CD4-positive, alpha-beta T cell (primary cell): ENCODE measurements around the gene RPL12. TPM values are rescaled to one million over a fixed set of nuclear protein-coding genes. Genes with fewer than 3 reads are reported as not detected.

ENCODE experiments used
- ATAC-seq: fragments of 200-7000 bp; cut with Tn5 transposase; one replicate; pipeline ENCODE4 v1.10.0; 2022; ENCODE audit warnings: mild to moderate bottlenecking; ENCODE audit not compliant: poor library complexity
- CTCF ChIA-PET: fragments of 350-600 bp; sonication (Branson Sonifier 250); formaldehyde crosslinking; loops from one replicate; lab custom pipeline; 2021; ENCODE audit warnings: antibody characterized with exemption, inconsistent platforms; lab: Charles Lee
- POLR2A ChIA-PET: fragments of 350-600 bp; sonication (Branson Sonifier 250); formaldehyde crosslinking; loops from one replicate; lab custom pipeline; 2021; ENCODE audit warnings: antibody characterized with exemption, inconsistent platforms; lab: Charles Lee
- DNase-seq, 14 experiments: peaks; one replicate each; pipeline ENCODE4 v3.0.0-alpha.2; 2013 to 2020; ENCODE audit warnings: mixed read lengths in 2 of 14
- H3K27ac ChIP-seq, 2 donors: one replicate each; pipeline versions ENCODE4 v1.5.1 to v1.7.0; 2013; ENCODE audit warnings: low read length in 2 of 2, low read depth in 1 of 2, mild to moderate bottlenecking in 1 of 2
- H3K27me3 ChIP-seq, 2 experiments: 1 replicate in 1 of 2; 2 replicates in 1 of 2; pipeline versions ENCODE4 v1.6.1 to v1.7.0; 2013; ENCODE audit warnings: low read length in 2 of 2, control low read depth in 1 of 2, mild to moderate bottlenecking in 1 of 2, moderate library complexity in 1 of 2; ENCODE audit not compliant: insufficient read depth in 2 of 2, control insufficient read depth in 1 of 2
- H3K36me3 ChIP-seq: one replicate; pipeline ENCODE4 v1.6.1; 2013; ENCODE audit warnings: low read length, control low read depth; ENCODE audit not compliant: insufficient read depth
- H3K4me1 ChIP-seq: one replicate; pipeline ENCODE4 v1.6.1; 2013; ENCODE audit warnings: low read length, control low read depth; ENCODE audit not compliant: insufficient read depth
- H3K4me3 ChIP-seq: one replicate; pipeline ENCODE4 v1.5.1; 2013; ENCODE audit warnings: mild to moderate bottlenecking, low read length, moderate library complexity
- H3K9me3 ChIP-seq, 2 experiments: 1 replicate in 1 of 2; 2 replicates in 1 of 2; pipeline versions ENCODE4 v1.6.1 to v1.7.0; 2013; ENCODE audit warnings: low read length in 2 of 2, mild to moderate bottlenecking in 2 of 2, control low read depth in 1 of 2, moderate library complexity in 1 of 2; ENCODE audit not compliant: control insufficient read depth in 1 of 2, insufficient read depth in 1 of 2
- H3K27ac Mint-ChIP-seq: one replicate; pipeline ENCODE4 v1.8.0; 2020; ENCODE audit warnings: mixed read lengths
- H3K27me3 Mint-ChIP-seq: one replicate; pipeline ENCODE4 v1.8.0; 2021; ENCODE audit warnings: mixed read lengths
- H3K36me3 Mint-ChIP-seq: one replicate; pipeline ENCODE4 v1.8.0; 2021; ENCODE audit warnings: low read depth, mixed read lengths
- H3K4me1 Mint-ChIP-seq: one replicate; pipeline ENCODE4 v1.8.0; 2021; ENCODE audit warnings: low read depth, mixed read lengths
- H3K4me3 Mint-ChIP-seq: one replicate; pipeline ENCODE4 v1.8.0; 2020; ENCODE audit warnings: mild to moderate bottlenecking, mixed read lengths
- H3K9me3 Mint-ChIP-seq: one replicate; pipeline ENCODE4 v1.8.0; 2020; ENCODE audit warnings: mixed read lengths
- intact Hi-C, 2 experiments: fragments of 100-400 bp; cut with DNase I in 1 of 2; cut with micrococcal nuclease in 1 of 2; formaldehyde crosslinking; loops; one replicate each; pipeline versions ENCODE4 v1.15.1 to v1.9.0; 2023 to 2025; cut with DNase I, micrococcal nuclease
- total RNA-seq, 174 experiments: library from RNA in 2 of 174; stranded (reverse) in 2 of 174; gene quantifications; one replicate each; pipeline ENCODE4 v1.2.3 and lab custom pipeline; 2021 to 2026
- TF ChIP-seq, protein P1 (sequence below): fragments of 200-600 bp; IDR thresholded peaks from one replicate; pipeline ENCODE4 v1.8.0; 2022; ENCODE audit warnings: antibody characterized with exemption, mild to moderate bottlenecking

Gene RPL12
- total RNA-seq, 2 experiments from 2014 or later, result 1,884 to 1,993 TPM

DNA sequence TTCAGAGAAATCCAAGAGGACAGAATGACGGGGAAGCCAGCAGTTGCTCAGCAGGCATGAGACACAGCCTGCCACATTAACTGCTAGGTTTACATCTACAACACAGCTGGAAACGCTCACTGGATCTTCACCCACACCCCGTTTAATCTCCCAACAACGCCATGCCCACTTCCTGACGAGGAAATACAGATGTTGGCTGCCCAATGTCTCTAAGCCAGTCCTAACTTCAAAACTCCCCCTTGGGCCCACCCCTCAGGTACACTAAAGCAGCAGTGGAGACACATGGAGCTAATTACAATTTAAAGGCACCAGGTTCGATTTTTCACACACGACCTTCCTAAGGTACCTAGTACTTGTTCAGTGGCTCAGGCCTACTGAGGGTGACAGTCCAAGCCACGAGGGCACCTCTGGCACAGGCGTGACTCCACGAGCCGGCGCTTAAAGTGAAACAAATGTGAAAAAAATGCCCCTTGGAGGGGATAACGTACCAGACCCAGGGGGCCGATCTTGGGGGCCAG is 904 bp downstream of the RPL12 start:
- peak overlapping the region; percentile 89 for H3K4me3 ChIP-seq
- H3K4me1 Mint-ChIP-seq, result peaks cover 40% of the 10 kb centered on the region
- intact Hi-C loops, result loop anchor here (2.0 to 10.0 kb wide), 7 partner anchors 26 to 1432 kb away; partner anchors contain the start of genes KYAT1 (in 1 of the 2), LRRC8A (in 1 of the 2), ST6GALNAC4 (in 1 of the 2) and ZNF79 (in 1 of the 2)
- no peaks in the 10 kb centered on the region for H3K9me3 ChIP-seq
- no peaks in the 10 kb centered on the region for H3K27me3 Mint-ChIP-seq
- peaks cover 41% of the 10 kb centered on the region for H3K4me1 ChIP-seq
- H3K27ac Mint-ChIP-seq, result peak overlapping the region; percentile 99
- TF ChIP-seq, protein P1, sequence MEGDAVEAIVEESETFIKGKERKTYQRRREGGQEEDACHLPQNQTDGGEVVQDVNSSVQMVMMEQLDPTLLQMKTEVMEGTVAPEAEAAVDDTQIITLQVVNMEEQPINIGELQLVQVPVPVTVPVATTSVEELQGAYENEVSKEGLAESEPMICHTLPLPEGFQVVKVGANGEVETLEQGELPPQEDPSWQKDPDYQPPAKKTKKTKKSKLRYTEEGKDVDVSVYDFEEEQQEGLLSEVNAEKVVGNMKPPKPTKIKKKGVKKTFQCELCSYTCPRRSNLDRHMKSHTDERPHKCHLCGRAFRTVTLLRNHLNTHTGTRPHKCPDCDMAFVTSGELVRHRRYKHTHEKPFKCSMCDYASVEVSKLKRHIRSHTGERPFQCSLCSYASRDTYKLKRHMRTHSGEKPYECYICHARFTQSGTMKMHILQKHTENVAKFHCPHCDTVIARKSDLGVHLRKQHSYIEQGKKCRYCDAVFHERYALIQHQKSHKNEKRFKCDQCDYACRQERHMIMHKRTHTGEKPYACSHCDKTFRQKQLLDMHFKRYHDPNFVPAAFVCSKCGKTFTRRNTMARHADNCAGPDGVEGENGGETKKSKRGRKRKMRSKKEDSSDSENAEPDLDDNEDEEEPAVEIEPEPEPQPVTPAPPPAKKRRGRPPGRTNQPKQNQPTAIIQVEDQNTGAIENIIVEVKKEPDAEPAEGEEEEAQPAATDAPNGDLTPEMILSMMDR, result no peak
- peak overlapping the region; percentile 99 for H3K4me3 Mint-ChIP-seq
- peaks cover 77% of the 10 kb centered on the region for H3K36me3 Mint-ChIP-seq
- H3K9me3 Mint-ChIP-seq, result no peaks in the 10 kb centered on the region
- H3K27ac ChIP-seq, result peak overlapping the region; percentile 74 to 92
- peaks cover 48% of the 10 kb centered on the region for H3K36me3 ChIP-seq
- ChIA-PET CTCF (interaction anchor here (0.6 to 2.3 kb wide), 5 partner anchors 13 to 62 kb away, joined by 3 to 8 read pairs (median 4); partner anchors contain the start of genes SLC2A8 and ZNF79), POLR2A (interaction anchor here (0.8 to 3.1 kb wide), 23 partner anchors 10 to 800 kb away, joined by 3 to 31 read pairs (median 4); partner anchors contain the start of genes CDK9, ENG, FPGS and PTRH1)
- DNase-seq (peak in 1 of 14 experiments; percentile 36), ATAC-seq (peak; percentile 5)
- no peaks in the 10 kb centered on the region for H3K27me3 ChIP-seq

DNA sequence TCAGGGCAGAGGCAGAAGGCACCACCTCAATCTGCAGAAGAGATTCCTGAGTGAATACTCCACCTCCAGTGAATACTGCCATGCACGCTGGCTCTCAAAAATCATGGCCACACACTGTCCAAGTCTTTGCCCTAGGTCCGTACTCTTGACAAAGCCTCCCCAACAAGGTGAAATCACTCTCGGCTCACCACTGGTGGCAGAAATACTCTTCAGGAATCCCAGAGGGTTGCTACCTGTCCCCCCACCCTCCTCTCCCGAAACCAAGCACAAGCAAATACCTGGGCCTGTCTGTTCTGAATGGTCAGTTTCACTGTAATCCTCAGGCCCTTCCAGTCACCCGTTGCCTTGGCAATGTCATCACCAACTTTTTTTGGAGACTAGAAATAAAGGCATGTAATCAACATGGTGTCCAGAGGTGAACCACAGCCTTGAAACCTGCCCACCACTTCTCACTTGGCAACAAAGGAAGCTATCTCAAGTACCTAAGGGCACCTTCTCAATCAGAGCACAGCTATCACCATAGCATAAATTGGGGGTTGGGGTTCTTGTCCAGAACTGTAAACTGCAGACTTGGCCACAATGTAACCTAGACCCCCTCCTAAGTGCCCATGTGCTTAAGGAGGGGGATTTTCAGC is 1.8 kb downstream of the RPL12 start:
- no peaks in the 10 kb centered on the region for H3K27me3 ChIP-seq
- TF ChIP-seq, protein P1, result no peak
- DNase-seq (no peak), ATAC-seq (no peak)
- H3K27ac ChIP-seq, result peak overlapping the region; percentile 74 to 92
- ChIA-PET CTCF (interaction anchor here (1.5 to 2.3 kb wide), 2 partner anchors 12 to 25 kb away, joined by 3 to 8 read pairs; partner anchors contain the start of gene ZNF79), POLR2A (interaction anchor here (1.4 to 3.1 kb wide), 8 partner anchors 10 to 801 kb away, joined by 4 to 31 read pairs (median 10); partner anchors contain the start of genes SLC2A8, ST6GALNAC4 and ZNF79)
- H3K36me3 ChIP-seq, result peaks cover 57% of the 10 kb centered on the region
- H3K9me3 ChIP-seq, result peaks cover 0 to 2% of the 10 kb centered on the region in 2 experiments
- peaks cover 82% of the 10 kb centered on the region for H3K36me3 Mint-ChIP-seq
- peak overlapping the region; percentile 89 for H3K4me3 ChIP-seq
- H3K27me3 Mint-ChIP-seq, result no peaks in the 10 kb centered on the region
- intact Hi-C loops, result no loop called here
- H3K27ac Mint-ChIP-seq, result peak overlapping the region; percentile 99
- H3K4me1 Mint-ChIP-seq, result peaks cover 40% of the 10 kb centered on the region
- peaks cover 41% of the 10 kb centered on the region for H3K4me1 ChIP-seq
- H3K9me3 Mint-ChIP-seq, result no peaks in the 10 kb centered on the region
- H3K4me3 Mint-ChIP-seq, result peak overlapping the region; percentile 99

DNA sequence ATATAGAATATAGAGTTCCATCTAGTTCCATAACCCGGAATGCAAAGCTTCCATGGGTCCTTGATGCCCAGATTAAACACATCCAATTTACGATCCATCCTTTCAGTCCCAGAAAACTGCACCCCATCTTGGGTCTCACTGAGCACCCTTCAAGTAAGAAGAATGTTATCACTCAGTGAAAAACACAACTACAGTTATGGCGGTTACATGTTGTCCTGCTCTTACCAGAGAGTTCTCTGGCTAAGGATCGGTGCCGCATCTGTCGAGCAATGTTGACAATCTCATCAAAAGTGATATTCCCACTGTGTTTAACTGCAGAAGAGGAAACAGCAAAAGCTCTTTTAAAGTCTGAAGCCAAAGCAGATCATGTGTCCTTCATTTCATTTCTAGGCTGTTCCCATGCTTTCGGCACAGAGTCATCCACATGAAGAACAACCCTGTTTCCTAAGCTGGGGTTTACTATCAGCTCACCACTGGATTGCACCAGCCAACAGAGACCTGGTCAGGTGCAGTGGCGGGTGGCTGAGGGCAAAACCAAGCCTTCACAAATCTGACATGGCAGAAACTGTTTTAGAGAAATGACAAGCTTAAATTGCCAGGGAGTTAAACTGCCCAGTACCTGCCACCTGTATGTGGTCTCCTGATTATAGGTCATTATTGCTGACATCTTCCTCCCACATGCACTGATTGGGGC is 2.9 kb downstream of the RPL12 start:
- Mint-ChIP-seq H3K27me3 (no peaks in the 10 kb centered on the region), H3K4me3 (peak overlapping the region; percentile 11), H3K27ac (peak overlapping the region; percentile 99), H3K36me3 (peaks cover 90% of the 10 kb centered on the region), H3K4me1 (peaks cover 40% of the 10 kb centered on the region), H3K9me3 (no peaks in the 10 kb centered on the region)
- peaks cover 41% of the 10 kb centered on the region for H3K4me1 ChIP-seq
- TF ChIP-seq, protein P1, result no peak
- H3K9me3 ChIP-seq, result peaks cover 0 to 7% of the 10 kb centered on the region in 2 experiments
- no peak for DNase-seq
- no peak overlapping the region for H3K4me3 ChIP-seq
- H3K36me3 ChIP-seq, result peaks cover 66% of the 10 kb centered on the region
- POLR2A ChIA-PET, result no interaction called here
- no peak for ATAC-seq
- intact Hi-C loops, result no loop called here
- H3K27me3 ChIP-seq, result no peaks in the 10 kb centered on the region
- no peak overlapping the region for H3K27ac ChIP-seq
- CTCF ChIA-PET, result no interaction called here
